IPS-NIHi7 (cell line): ENCODE results near the gene IL7R.
"Not testable (repeated sequence)": the region's sequence is repeated elsewhere in the genome, so short reads cannot be mapped to it uniquely, and the experiment has no call there.

Experiments
- DNase-seq: peaks from one replicate; pipeline ENCODE4 v3.0.0; 2012; ENCODE audit warnings: mixed read lengths; ENCODE audit errors: extremely low spot score

Gene IL7R

DNA sequence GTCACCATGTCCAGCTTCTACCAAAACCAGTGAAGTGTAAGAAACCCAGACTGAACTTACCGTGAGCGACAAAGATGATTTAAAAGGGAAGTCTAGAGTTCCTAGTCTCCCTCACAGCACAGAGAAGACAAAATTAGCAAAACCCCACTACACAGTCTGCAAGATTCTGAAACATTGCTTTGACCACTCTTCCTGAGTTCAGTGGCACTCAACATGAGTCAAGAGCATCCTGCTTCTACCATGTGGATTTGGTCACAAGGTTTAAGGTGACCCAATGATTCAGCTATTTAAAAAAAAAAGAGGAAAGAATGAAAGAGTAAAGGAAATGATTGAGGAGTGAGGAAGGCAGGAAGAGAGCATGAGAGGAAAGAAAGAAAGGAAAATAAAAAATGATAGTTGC is 19.8 kb downstream of the IL7R start:
- DNase-seq, result no peak

GRCh38 chr5:35876922-35877321 is 20.2 kb downstream of the IL7R start:
- DNase-seq, result no peak

- DNase-seq, result no peak
Measured at GRCh38 chr5:35877655-35878054, 21.0 kb downstream of the IL7R start.

DNA sequence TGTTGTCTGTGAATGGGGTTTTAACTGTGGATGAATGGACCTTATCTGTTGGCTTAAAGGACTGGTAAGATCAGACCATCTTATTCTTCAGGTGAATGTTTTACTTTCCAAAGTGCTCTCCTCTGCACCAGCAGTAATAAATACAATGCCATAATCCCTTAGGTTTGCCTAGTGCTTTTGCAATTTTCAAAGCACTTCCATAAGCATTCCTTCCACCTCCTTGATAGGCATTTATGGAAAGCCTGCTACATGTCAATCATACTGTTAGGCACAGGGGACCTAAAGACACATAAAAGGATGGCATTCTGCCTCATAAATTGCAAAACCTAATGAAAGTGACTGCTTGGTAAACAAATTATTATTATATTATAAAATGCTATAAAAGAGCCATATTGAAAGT is 21.4 kb downstream of the IL7R start:
- DNase-seq, result no peak

DNA sequence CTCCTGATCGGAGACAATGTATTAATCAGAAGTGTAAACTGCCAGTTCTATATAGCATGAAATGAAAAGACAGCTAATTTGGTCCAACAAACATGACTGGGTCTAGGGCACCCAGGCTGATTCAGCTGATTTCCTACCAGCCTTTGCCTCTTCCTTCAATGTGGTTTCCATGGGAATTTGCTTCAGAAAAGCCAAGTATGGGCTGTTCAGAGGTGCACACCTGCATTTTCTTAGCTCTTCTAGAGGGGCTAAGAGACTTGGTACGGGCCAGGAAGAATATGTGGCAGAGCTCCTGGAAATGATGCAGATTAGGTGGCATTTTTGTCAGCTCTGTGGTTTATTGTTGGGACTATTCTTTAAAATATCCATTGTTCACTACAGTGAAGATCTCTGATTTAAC is 22.4 kb downstream of the IL7R start:
- no peak for DNase-seq

GRCh38 chr5:35879649-35880048 is 23.0 kb downstream of the IL7R start:
- DNase-seq, result no peak

- no peak for DNase-seq
Measured at GRCh38 chr5:35880156-35880555, 23.5 kb downstream of the IL7R start.

DNA sequence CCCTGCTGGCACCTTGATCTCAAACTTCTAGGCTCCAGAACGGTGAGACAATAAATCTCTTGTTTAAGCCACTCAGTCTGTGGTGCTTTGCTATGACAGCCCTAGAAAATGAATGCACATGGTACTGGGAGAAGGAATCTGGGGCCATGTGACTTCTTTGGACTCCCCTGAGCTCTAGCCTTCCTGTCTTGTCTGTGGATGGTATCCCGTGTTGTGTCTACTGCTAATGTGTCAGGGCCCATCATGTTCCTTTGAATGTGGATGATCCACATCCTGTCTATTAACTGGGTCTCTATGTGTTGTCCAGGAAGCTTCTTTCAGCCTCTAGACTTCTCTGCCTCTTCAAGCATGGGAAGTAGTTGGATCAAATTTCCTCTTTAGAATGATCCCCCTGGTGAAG is 25.1 kb downstream of the IL7R start:
- DNase-seq, result no peak

GRCh38 chr5:35884191-35884769 is 27.6 kb downstream of the IL7R start:
- no peak for DNase-seq

- no peak for DNase-seq
Measured at GRCh38 chr5:35884773-35885172, 28.1 kb downstream of the IL7R start.

DNA sequence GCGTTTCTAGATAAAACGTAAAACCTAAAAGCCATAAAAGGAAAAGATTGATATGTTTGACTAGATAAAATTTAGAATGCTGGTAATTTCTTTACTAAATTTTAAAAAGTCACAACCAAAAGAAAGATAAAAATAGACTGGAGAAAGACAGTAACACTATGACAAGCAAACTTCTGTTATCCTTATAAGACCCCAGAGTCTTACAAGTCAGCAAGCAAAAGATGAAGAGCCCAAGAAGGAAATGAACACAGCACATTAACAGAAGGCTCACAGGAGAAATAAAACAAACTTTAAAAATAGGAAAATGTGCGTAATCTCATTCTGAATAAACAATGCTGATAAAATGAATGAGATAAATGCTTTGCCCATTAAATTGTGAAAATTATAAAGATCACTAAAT is 29.7 kb downstream of the IL7R start:
- DNase-seq, result no peak

DNA sequence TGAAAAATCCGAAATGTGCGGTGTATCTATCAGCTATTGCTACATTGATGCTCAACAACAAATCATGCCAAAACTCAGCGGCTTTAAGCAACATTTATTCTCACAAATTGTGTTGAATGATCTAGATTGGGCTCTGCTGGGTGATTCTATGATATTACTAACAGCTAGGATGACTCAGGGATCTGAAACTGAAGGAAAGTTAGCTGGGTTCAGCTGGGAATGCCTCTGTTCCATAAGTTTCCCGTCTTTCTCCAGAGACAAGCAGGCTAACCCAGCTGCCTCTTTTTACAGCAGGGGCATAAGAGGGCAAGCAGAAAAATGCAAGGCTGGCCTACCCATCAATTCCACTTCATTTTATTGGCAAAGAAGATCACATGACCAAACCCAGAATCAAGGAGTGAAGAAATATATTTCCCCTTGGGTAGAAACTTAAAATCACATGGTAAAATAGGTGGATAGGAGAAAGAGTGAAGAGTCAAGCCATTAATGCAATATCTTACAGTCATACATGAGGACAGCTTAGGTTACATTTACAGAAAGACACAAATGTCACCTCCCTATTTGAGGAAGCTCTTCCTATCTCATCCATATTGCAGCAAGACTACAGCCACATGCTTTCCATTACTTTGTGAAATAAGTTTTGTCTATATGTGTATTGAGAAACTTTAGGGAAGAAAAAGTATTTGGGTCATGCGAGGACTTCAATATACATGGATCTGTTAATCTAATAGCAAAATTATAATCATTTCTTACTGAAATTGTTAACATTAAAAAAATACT is 30.8 kb downstream of the IL7R start:
- DNase-seq, result no peak

- no peak for DNase-seq
Measured at GRCh38 chr5:35890021-35891020, 33.6 kb downstream of the IL7R start.

GRCh38 chr5:35892799-35893198 is 36.1 kb downstream of the IL7R start:
- not testable (repeated sequence) for DNase-seq

DNA sequence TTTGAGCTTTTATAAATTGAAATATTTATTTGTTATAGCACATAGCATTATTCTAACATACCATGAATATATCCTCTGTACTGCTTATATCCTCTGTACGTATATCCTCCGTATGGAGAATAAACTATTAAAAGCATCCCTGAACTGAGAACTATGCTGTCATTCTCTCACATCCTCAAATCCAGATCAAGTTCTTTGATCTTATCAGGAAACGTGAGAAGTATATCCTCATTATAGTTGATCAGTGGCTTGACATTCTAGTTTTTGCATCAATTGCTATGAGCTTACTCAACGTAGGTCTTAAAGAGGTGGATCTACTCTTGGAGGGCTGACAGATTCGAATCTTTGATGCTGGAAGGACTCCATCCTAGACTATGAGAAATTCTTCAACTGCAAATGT is 37.4 kb downstream of the IL7R start:
- DNase-seq, result no peak

GRCh38 chr5:35898952-35899660 is 42.4 kb downstream of the IL7R start:
- DNase-seq, result no peak

GRCh38 chr5:35899800-35900199 is 43.1 kb downstream of the IL7R start:
- no peak for DNase-seq

- DNase-seq, result no peak
Measured at GRCh38 chr5:35900972-35901695, 44.4 kb downstream of the IL7R start.

DNA sequence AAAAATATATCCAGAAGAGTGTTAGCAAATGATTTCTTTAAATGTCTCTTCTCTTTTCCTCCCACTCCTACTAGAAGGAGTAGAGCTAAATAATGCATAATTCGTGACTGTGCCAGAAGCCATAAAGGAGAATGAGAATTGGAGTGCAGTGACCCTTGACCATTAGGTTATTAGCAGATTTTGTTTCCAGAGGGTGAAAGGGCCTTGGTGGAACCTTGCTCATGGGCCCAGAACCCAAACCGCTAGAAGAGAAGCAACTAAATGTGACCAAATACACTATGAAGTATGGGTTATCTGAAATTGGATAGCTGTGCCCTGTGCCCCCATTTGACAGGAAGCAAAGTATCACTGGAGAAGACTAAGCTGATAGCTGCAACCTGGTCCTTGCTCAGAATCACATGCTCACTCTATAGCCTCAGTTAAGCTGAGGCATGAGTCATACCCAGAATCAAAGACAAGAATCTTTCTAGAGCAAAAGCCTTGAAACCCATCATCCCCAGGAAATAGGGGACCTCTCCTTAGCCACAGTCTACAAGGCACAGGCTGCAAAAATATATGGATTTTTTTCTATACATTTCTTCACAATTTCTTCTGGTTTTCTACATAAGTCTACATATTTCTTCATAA is 45.5 kb downstream of the IL7R start:
- DNase-seq, result no peak

- DNase-seq, result no peak
Measured at GRCh38 chr5:35903631-35904203, 47.0 kb downstream of the IL7R start.
